Measurements from ENCODE around the gene C4A. TPM values are rescaled to one million over a fixed set of nuclear protein-coding genes. Genes with fewer than 3 reads are reported as not detected.
"Not testable (repeated sequence)": the region's sequence is repeated elsewhere in the genome, so short reads cannot be mapped to it uniquely, and the experiment has no call there.

C4A gene
- total RNA-seq, 1 donor from 2014 or later, result 71.1 TPM

DNA sequence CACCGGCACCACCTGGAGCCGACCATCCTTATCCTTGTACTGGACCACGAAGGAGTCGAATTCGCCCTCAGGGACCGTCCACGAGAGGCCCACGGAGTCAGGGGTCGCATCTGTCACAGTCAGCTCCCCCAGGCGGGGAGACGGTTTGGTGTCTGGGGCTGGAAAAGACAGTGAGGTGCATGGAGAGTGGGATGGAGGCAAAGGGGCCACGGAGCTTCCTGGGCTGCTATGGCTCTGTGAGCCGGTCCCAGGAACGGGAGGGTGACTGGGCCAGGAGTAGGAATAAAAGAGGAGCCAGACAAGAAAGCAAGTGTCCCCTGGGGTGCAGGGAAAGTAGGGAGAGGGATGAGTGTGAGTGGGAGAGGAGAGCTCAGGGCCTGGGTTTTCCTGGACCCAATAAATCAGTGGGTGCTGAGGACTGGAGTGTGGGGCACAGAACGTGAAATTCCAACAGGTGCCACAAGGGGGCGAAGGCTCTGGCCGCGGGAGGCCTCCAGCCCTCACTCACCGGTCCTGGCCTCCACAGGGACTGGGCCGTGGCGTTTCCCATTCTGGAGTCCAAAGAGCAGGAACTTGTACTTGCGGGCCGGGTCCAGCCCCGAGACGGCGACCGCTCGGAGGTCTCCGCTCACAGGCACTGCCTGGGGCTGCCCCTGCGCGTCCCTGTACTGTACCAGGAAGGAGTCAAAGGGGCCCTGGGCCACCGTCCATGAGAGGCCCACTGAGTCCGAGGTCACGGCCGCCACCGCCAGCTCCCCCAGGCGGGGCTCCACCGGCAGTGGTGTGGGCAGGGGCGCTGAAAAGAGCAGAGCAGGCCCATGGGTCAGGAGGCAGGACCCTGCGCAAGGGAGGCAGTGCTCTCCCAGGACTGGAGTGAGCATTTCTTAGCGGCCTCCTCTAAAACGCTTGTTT lies 66.3 kb downstream of the C4A start:
- peak; percentile 78 for DNase-seq (ENCODE audit: low spot score)

DNA sequence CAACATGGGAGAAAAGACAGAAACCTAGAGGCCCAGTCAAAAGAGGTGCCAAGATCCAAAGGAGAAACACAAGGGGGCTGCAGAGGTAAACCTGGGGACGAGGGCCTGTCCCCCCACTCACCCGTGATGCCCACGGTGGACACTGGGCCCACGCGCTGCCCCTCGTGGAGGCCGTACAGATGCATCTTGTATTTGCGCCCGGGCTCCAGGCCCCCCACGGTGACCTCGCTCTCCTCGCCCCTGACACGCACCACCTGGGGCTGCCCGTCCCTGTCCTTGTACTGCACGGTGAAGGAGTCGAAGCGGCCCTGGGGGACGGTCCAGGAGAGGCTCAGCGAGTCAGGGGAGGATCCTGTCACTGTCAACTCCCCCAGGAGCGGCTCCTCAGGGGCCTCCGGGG lies 67.3 kb downstream of the C4A start:
- not testable (repeated sequence) for DNase-seq (ENCODE audit: low spot score)

DNA sequence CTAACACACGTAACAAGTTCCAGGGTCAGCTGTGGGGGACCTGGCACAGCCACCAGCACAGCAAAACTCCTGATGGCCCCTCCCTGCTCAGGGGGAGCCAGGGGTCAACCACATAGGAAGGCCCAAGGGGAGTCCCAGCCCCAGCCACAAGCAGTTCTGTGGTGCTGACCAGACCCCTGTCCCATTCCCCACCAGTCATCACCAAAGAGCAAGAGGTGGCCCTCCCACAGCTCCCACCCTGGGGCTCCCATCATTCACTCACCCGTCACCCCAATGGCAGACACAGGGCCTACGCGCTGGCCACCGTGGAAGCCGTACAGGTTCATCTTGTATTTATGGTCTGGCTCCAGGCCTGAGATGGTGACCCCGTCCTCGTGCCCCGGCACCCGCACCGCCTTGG lies 67.9 kb downstream of the C4A start:
- not testable (repeated sequence) for DNase-seq (ENCODE audit: low spot score)

DNA sequence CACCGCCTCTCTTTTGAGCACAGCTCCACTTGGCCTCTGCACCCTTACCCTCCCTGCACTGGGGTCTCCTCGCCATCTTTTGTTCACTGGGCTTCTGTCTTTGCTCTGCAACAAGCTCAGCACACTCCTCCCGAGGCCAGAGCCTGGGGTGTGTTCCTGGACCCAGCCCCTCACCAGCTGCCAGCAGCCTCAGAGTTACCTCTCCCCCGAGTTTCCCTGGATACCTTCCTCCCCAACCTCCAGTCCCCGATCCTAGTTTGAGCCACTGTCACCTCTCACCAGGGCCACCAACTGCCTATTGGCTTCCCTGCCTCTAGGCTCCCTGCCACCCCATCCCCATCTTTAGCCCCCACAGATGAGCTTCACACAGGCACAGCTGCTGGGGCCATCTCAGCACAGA lies 68.7 kb downstream of the C4A start:
- DNase-seq (ENCODE audit: low spot score), result no peak

Other genes starting within 250 kb of the C4A start
- 276 TPM for gene CLIC1, start 245.5 kb upstream of the C4A start, total RNA-seq
- gene MSH5, start 242.1 kb upstream of the C4A start, total RNA-seq, result 27.8 TPM
- gene SAPCD1, start 219.4 kb upstream of the C4A start, total RNA-seq, result 2.8 TPM
- gene VWA7, start 204.7 kb upstream of the C4A start, total RNA-seq, result 5.5 TPM
- gene VARS1, start 186.3 kb upstream of the C4A start, total RNA-seq, result 105 TPM
- gene LSM2, start 175.1 kb upstream of the C4A start, total RNA-seq, result 35.6 TPM
- 1.7 TPM for gene HSPA1L, start 166.8 kb upstream of the C4A start, total RNA-seq
- gene HSPA1A, start 166.5 kb upstream of the C4A start, total RNA-seq, result 191 TPM
- 163 TPM for gene HSPA1B, start 154.3 kb upstream of the C4A start, total RNA-seq
- gene NEU1, start 119.2 kb upstream of the C4A start, total RNA-seq, result 29.2 TPM
- gene SLC44A4, start 103.1 kb upstream of the C4A start, total RNA-seq, result 79.8 TPM
- gene EHMT2, start 84.4 kb upstream of the C4A start, total RNA-seq, result 53.4 TPM
- 6.4 TPM for gene ZBTB12, start 80.0 kb upstream of the C4A start, total RNA-seq
- 17.1 TPM for gene C2, start 54.3 kb upstream of the C4A start, total RNA-seq
- 41.4 TPM for gene CFB, start 36.0 kb upstream of the C4A start, total RNA-seq
- 59.6 TPM for gene NELFE, start 23.1 kb upstream of the C4A start, total RNA-seq
- gene SKIC2, start 22.9 kb upstream of the C4A start, total RNA-seq, result 73.7 TPM
- gene DXO, start 9.9 kb upstream of the C4A start, total RNA-seq, result 29.3 TPM
- gene C4B, start 32.7 kb downstream of the C4A start, total RNA-seq, result 152 TPM
- gene CYP21A2, start 56.4 kb downstream of the C4A start, total RNA-seq, result 3.8 TPM
- gene TNXB, start 127.3 kb downstream of the C4A start, total RNA-seq, result 121 TPM
- gene ATF6B, start 146.2 kb downstream of the C4A start, total RNA-seq, result 121 TPM
- gene FKBPL, start 148.2 kb downstream of the C4A start, total RNA-seq, result 2.9 TPM
- 2.8 TPM for gene PRRT1, start 169.9 kb downstream of the C4A start, total RNA-seq
- gene PPT2, start 172.1 kb downstream of the C4A start, total RNA-seq, result 19.0 TPM
- gene EGFL8, start 182.5 kb downstream of the C4A start, total RNA-seq, result 26.3 TPM
- gene AGPAT1, start 194.0 kb downstream of the C4A start, total RNA-seq, result 65.0 TPM
- gene RNF5, start 196.3 kb downstream of the C4A start, total RNA-seq, result 44.4 TPM
- 16.9 TPM for gene AGER, start 202.2 kb downstream of the C4A start, total RNA-seq
- gene PBX2, start 208.1 kb downstream of the C4A start, total RNA-seq, result 103 TPM
- gene GPSM3, start 210.6 kb downstream of the C4A start, total RNA-seq, result 33.9 TPM
- gene NOTCH4, start 242.0 kb downstream of the C4A start, total RNA-seq, result 19.4 TPM